Upper lobe of left lung (tissue), 4 donors: ENCODE measurements around the gene GPR27.

Experiments used
- EP300 ChIP-seq, 4 donors: sonication (generic); formaldehyde crosslinking; IDR thresholded peaks; one replicate each; pipeline ENCODE4 v1.5.1; 2017; ENCODE audit warnings: antibody characterized with exemption in 4 of 4, control low read depth in 2 of 4
- POLR2A ChIP-seq, 4 donors: fragments of 450-650 bp; IDR thresholded peaks; one replicate each; pipeline ENCODE4 v1.5.1; 2016 to 2017; ENCODE audit warnings: antibody characterized with exemption in 4 of 4, mild to moderate bottlenecking in 2 of 4
- POLR2AphosphoS5 ChIP-seq, 2 donors: sonication (generic); formaldehyde crosslinking; IDR thresholded peaks; one replicate each; pipeline ENCODE4 v1.5.1; 2017; ENCODE audit warnings: antibody characterized with exemption in 2 of 2
- TF ChIP-seq, protein P1 (sequence below), 6 experiments: fragments of 450-650 bp in 4 of 6; fragments of 200-600 bp in 2 of 6; sonication (generic) in 2 of 6; IDR thresholded peaks; one replicate each; pipeline ENCODE4 v1.5.1; 2016 to 2019; ENCODE audit warnings: antibody characterized with exemption in 6 of 6

DNA sequence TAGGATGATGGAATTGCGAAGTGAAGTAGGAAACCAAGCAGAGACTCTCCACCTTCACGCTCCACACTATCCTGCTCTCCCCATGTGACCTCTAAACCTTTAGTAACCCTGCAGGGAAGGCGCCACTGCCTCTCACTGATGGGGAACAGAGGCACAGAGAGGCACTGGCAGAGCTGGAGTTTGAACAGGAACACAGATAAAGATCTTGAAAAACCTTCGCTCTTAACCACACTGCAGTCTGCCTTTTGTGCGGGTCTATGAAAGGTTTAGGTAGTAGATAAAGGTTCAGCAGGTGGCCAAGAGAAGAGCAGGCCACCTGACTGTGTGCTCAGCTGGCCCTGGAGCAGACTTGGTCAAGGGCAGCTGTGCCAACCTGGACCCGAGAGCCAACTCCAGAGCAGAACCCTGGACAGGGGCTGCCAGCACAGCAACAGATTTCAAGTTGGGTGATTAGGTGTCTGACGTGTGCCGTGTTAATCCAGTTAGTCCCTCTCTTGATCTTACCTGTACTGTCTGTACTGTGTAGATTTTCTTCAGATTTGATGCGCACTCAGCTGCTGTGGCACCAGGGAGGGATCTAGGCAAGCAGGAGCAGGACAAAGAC lies 43.6 kb upstream of the GPR27 start:
- TF ChIP-seq, protein P1, sequence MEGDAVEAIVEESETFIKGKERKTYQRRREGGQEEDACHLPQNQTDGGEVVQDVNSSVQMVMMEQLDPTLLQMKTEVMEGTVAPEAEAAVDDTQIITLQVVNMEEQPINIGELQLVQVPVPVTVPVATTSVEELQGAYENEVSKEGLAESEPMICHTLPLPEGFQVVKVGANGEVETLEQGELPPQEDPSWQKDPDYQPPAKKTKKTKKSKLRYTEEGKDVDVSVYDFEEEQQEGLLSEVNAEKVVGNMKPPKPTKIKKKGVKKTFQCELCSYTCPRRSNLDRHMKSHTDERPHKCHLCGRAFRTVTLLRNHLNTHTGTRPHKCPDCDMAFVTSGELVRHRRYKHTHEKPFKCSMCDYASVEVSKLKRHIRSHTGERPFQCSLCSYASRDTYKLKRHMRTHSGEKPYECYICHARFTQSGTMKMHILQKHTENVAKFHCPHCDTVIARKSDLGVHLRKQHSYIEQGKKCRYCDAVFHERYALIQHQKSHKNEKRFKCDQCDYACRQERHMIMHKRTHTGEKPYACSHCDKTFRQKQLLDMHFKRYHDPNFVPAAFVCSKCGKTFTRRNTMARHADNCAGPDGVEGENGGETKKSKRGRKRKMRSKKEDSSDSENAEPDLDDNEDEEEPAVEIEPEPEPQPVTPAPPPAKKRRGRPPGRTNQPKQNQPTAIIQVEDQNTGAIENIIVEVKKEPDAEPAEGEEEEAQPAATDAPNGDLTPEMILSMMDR (IDR thresholded peaks at IDR 0.05) = no peak
- no peak for TF ChIP-seq POLR2A (IDR thresholded peaks at IDR 0.05)
- TF ChIP-seq POLR2AphosphoS5 (IDR thresholded peaks at IDR 0.05) = no peak
- no peak for TF ChIP-seq EP300 (IDR thresholded peaks at IDR 0.05)
